ENCODE measurements around the gene NDUFS7.
"Not testable (repeated sequence)": the region's sequence is repeated elsewhere in the genome, so short reads cannot be mapped to it uniquely, and the experiment has no call there.

NDUFS7 gene

DNA sequence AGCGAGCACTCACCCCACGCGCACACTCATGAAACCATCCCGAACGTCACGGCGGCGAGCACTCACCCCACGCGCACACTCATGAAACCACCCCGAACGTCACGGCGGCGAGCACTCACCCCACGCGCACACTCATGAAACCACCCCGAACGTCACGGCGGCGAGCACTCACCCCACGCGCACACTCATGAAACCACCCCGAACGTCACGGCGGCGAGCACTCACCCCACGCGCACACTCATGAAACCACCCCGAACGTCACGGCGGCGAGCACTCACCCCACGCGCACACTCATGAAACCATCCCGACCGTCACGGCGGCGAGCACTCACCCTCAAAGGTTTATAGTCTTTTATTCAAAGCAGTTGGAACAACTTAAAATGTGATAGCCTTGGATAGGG lies 36.4 kb downstream of the NDUFS7 start:
- DNase-seq = not testable (repeated sequence)

DNA sequence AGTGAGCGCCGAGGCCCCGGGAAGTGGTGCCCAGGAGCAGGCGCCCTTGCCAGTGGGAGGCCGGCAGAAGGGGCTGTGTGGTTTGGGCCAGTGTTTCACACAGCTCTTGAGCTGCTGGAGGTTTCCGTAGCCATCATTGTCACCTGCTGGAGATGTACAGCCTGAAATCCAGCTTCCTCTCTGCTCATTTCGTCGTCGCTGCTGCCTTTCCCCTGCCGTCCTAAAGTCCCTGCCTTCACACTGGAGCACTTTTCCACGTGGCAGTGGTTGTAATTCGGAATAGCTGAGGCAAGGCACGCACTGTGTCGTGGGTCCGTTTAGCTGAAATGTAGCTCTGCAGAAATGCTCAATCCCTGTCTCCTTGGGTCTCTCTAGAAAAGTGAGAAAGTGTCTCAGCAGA lies 36.9 kb downstream of the NDUFS7 start:
- DNase-seq = no peak

DNA sequence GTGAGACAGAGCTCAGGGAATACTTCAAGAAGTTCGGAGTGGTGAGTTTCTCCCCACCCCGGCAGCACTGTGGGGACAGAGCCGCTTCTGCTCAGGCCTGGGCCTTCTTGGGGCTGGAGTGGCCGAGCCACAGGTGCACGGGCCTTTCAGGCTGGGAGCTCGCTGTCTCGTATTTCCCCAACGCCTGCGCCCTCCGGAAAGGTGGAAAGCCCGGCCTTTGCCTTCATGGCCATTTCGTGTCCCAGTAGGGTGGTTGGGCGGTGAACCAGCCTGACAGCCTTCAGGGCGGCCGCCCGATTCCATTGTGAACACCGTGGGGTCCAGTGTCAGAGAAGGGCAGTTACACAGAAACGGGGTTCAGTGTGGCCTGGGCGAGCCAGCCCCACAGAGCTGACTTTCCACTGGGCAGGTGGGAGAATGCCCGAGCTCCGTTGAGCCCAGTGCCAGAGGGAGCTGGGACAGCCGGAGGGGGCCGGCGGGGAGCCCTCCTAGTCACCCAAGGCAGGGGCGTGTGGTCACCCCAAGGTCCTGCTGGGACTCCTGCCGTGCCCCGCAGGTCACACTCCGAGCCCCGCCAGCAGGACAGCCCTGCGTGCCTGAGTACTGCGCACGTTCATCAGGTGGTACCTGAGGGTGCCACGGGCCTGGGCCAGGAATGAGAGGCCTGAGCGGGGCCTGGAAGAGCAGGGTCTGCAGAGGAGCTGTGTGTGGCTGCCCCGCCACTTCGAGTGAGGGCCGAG lies 37.7 kb downstream of the NDUFS7 start:
- no peak for DNase-seq

DNA sequence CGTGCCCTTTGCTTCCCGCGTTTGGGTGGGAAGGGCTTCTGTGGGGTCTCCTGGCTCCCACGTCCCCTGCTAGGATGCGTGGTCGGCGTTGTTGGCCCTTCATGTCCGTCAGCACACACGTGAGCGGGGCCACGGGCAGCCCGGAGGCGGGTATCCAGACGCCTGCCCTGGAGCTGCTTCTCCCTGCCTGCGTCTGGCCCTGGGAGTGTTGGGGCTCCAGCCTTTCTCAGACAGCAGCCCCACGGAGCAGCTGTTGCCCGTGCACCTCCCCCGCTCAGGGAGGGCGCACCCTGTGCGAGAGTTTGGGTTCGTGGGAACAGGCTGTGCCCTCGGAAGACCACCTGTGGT lies 38.2 kb downstream of the NDUFS7 start:
- no peak for DNase-seq

DNA sequence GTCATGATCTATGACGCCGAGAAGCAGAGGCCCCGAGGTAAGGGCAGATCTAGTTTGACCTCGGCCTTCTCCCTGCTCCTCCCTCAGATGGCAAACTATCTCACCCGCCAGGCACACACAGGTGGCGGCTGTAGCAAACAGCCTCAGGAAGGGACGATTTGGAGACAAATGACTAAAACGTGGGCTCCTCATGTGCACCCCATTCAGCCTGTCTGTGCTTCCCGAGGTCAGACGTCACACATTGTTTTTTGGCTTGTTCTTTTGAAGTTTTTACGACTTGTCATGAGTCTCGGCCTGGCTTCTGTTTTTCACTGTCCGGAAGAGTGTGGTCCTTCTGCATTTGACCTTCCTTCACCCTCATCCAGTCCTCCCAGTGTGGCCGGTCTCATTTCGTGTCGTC lies 38.7 kb downstream of the NDUFS7 start:
- DNase-seq = no peak

DNA sequence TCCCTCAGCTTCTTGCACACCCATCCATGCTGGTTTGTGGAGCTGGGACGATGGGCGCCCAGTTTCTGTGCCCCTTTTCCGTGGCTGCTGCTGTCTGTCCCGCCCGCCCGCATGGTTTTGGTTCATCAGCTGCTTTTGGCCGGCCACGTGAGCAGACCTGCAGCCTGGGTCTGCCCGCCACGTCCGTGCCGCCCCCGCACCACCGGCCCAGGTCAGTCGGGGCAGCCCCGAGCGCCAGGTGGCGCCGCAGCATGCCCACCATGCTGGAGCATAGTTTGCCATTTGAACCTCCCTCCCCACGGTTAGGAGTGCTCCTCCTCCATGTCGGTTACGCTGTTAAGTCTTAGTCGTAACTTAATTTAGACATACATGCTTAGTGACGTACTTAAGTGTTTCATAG lies 39.2 kb downstream of the NDUFS7 start:
- DNase-seq = no peak

DNA sequence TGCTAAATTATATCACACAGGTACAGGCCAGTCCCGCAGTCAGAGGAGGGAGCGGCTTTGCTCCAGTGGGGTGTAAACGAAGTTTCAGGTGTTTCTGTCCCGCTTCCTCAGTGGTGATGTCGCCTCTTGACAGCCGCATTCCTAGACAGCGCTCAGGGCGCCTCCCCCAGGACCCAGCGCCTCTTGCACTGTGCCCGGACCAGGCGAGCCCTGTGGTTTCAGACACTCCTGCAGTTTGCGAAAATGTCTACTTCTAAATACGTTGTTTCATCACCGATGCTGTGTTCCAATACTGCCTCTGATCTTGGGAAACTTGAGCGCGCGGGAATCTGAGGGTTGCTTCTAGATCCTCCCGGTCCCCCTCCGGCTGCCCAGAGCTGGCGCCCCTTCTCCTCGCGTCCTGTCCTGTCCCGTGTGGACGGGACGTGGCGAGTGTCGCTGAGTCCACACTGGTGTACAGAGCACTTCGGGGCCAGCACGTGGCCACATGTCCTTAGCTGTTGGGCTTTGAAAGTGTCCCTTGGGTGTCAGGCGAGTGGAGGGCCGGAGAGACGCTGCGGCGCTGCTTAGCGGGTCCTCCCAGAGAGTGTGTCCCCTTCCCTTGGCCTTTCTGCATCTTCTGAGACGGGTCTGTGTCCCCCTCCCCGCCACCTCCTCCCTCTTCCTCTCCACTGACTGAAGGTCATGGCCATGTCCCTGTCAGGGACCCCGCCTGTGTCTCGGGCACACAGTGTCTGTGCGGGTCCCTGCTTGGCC lies 39.9 kb downstream of the NDUFS7 start:
- DNase-seq = no peak

DNA sequence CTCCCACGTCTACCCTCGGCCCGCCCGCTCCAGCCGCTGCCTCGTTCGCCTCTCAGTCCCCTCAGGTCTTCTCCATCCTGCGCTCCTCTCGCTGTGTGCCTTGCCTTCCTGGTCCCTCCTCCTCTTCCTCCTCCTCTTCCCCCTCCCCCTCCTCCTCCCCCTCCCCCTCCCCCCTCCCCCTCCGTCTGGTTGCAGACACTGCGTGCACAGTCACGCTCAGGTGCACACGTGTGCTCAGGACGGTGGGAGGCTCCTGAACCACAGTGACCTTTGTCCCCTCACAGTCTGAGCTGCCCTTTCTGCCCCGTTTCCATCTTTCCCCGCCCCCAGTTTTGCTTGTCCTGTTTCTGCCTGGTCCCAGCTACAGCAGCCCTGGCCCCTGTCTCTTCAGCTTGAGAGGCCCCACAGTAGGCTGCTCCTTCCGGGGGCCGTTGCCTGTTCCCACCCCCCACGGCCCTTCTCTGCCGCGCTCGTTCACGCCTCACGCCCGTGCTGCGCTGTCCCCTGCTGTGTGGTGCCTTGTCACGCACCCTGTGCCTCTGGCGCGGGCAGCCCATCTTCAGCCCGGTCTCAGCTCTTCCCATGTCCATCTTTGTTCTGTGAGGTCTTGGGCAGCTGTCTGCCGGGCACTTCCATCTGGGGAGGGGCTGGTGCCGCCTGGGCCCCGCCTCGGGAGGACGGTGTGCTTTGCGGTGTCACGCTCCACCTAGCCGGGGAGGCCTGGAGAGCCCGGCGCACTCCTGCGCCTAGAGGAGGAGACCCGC lies 40.7 kb downstream of the NDUFS7 start:
- no peak for DNase-seq

DNA sequence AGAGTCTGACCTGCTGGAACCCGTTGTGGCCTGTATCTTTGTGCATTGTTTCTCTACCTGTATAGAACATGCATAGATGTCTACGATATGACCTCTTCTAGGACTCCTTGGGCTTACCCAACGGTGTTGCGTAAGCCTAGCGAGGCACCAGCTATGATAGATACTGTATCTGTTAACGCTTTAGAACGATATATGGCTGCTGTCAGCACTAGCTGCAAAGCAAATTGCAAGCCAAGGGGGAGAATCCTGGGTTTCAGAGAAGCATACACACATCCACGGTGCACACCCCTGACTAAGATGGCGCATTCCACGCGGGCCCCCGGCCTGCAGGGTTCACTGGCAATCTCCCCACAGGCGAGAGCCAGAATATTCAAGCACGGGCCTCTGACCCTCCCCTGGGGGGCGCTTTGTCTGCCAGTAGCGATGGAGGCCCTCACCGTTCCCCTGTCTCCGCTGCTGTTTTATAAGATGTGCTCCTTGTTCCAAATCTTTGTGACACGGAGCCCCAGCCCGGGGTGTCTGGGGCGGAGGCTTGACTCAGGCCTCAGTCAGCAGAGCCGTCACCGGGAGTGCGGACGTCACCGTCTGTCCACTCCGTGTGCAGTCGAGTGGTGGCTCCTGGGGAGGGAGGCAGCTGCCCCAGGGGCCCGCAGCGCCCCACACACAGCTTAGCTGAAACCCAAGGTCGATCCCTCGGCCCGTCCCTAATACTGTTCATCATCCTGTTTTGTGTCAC lies 41.6 kb downstream of the NDUFS7 start:
- no peak for DNase-seq

DNA sequence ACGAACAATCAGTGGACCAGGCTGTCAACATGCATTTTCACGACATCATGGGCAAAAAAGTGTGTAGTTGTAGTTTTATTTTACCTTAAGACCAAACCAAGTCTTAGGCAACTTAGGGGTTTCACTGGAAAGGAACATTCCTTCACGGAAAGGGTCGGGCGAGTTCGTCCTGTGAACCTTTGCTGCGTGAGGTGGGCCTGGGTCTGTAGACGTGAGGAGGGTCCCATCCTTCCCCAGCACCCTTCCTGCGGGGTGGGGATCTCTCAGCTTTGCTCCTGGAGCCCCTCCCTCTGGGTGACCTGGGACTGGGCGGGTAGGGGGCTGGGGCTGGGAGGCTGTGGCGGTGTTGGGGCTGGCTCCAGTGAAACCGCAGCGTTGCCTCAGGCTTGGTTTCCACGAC lies 42.2 kb downstream of the NDUFS7 start:
- no peak for DNase-seq

DNA sequence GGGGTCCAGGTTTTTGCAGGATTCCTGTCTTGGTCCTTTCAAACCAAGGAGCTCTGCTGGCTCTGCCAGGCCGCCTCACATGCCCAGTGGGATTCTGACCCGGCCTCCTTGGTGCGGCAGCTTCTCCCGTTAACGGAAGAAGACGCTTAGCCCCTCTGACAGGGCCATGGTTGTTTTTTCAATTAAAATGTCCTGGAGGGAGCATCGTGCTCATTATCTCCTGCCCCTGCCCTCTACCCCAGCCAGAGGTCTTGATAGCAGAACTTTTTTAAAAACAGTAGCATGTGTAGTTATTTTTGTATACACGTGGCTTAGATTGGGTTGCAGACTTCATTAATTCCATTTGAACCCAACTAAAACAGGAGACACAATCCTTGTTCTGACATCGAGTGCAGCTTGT lies 43.0 kb downstream of the NDUFS7 start:
- DNase-seq = no peak

DNA sequence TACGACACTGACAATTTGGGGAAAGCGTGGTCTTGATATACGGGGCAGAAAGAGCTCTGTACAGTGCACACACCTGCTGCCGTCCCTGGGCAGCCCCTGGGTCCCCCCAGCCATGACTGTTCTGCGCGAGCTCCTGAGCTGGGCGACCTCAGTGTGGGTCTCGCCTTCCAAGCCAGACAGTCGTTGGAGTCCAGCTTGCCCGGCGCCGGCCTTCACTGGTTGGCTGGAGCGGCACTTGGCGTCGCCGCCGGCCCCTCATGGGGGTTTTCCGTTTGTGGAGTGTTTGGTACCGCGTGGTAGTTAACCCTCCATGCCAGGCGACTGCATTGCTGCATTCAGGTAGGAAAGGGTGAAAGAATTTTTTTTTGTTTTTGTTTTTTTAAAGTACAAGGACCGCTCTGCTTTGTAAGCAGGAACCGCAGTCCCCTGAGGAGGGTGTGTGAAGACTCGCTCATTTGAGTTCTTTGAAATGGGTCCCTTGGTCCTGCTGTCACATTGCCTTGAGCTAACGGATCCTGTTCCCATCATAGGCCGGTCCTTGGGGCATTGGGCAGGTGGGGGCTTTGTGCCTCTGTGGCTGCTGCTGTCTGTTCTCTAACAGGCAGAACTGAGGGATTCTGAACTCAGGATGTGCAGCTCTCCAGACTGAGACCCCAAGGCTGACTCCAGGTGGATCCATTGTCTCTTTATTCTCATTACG lies 43.7 kb downstream of the NDUFS7 start:
- DNase-seq = no peak

DNA sequence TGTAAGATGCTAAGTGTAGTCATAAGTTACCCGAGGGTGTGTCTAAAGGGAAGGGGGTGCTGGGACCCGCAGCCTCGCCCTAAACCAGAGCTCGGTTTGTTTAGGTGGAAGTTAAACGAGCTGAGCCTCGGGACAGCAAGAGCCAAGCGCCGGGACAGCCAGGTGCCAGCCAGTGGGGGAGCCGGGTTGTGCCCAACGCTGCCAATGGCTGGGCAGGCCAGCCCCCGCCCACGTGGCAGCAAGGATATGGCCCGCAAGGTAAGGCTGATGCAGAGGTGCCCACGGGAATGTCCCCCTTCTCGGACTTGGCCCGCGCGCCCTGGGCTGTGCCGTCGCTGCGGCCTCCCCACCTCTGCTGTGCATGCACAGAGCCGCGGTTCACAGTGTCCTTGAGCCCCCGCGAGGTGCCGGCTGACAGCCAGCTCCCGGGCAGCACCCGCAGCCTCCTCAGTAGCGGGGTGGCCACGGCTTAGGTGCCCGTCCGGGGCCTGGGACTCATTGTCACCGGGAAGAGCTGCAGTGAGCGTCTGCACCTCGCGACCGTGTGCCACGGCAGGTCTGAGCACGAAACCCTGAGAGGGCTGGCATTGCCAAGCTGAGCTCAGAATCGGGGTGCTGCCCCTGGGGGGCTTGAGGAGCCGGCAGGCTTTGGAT lies 45.2 kb downstream of the NDUFS7 start:
- DNase-seq = no peak

DNA sequence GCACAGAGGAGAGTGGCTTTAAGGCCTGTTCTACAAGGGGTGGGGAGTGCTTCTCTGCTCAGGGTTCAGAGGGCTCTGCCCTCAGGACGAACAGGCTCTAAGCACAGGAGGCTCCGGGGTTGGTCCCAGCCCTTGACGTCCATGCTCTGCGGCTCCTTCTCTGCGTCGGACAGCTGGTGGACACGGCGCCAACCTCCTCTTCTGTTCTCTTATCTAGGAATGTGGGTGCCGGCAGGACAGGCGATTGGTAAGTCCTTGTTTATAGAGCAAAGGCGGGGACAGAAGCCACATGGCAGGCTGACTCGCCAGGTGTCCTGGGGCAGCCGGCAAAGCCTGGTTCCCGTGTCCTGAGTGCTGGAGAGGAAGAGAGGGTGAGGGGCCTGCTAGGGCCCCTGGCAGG lies 46.0 kb downstream of the NDUFS7 start:
- DNase-seq = no peak

DNA sequence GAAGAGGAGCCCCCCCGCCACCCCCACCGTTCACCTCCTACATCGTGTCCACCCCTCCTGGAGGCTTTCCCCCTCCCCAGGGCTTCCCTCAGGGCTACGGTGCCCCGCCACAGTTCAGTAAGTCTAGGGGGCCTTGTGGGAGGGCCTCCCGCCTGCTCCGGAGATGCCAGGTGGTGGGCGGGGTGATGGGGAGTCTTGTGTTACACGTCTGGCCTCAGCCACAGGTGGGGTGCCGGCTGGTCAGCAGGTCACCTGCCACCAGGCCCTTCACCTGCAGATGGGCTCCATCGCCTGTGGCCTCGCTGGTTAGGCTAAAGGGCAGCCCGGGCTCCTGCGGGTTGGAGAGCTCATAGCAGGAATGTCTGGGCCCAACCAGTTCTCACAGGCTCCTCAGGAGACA lies 46.5 kb downstream of the NDUFS7 start:
- no peak for DNase-seq

DNA sequence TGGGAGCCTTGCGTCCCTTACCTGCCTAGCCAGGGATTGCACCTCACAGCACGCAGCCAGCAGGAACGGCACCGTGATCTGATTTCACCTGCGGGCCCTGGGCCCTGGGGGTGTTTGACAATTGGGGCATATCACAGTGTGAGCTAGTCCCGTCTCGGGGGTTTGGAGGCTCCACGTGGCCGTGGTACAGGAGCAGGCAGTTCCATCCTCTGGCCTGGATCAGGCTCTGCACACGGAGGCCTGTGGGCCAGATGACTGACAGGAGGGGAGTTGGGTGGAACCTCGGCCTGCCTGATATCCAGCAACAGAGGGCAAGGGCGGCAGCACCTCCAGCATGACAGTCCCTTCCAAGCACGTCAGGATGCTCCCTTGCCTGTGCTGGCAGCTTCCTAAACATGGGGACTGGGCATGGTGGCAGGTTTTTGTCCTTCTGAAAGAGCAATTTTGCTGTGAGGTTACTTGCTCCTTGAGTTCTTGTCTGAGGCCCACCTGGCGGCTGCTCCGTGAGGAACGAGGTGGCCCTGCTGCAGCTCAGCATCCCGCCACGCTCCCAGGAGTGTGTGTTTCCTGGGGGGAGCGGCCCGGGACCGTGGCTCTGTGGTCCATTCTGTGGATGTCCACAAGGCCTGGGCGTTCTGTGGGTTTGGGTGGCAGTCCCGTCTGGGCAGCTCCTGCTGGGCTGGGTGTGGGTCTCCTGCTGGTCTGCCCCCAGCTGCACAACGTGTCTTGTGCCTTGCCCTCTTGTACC lies 48.2 kb downstream of the NDUFS7 start:
- no peak for DNase-seq

DNA sequence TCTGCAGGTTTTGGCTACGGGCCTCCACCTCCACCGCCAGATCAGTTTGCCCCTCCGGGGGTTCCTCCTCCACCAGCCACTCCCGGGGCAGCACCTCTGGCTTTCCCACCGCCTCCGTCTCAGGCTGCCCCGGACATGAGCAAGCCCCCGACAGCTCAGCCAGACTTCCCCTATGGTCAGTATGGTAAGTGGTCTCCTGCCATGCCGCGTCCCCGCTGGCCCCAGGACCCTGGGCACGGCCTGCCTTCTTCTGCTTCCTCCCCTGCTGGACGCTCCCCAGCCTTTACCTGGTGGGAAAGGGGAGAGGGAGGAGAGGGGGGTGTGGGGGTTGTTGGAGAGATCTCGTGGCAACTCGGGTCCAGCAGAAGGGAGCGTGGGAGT lies 48.8 kb downstream of the NDUFS7 start:
- no peak for DNase-seq

DNA sequence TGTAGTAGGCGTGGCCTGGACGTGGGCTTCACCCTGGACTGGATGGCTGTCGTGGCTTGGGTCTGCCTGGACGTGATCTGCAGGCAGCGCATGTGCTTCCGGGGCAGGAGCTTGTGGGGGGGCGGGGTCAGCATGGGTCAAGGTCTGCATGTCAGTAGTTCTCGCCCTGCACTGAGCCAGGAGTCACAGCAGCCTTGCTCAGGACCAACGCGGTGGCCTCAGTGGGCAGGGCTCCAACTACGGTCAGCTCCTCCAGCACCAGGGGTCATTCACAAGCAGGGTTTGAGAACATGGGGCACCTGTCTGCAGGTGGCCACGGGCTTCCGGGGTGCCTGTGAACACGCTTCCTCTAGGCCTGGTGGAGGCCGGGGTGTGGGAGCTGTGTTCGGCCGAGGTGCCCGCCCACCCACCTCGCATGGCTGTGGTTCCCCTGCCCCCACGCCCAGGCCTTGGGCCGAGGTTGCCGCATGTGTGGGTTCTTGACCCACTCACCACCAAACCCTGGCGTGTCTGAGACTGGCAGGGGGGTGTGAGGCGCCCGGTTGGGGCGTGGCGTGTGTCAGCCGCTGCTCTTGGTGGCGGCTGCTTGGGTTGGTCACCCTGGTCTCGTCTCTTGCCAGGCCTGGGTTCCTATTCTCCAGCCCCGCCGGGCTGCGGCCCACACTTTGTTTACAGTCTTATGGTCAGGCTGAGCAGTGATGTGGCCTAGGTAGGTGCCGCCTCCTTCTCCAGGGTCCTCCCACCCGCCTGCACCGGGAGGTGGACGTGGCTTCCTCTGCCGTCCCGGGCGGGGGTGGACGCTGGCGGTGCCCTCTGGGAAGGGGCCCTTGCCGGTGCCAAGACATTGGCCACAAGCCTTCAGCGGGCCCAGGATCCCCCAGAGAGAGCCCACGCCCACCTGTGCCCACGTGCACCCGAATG lies 49.7 kb downstream of the NDUFS7 start:
- DNase-seq = no peak

DNA sequence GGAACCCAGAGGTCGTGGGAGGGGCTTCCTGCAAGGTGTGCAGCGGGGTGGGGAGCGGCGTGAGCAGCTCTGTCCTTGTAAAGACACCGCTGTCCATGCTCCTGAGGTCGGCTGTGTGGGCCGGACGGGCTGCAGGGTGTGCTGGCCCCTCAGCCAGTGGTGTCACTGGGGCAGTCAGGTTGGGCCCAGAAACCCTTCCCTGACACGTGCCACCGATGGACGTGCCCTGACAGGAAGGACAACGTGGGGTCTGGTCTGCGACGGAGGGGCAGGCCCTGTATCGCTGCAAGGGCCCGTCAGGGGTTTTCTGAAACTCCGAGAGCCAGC lies 50.3 kb downstream of the NDUFS7 start:
- DNase-seq = no peak

DNA sequence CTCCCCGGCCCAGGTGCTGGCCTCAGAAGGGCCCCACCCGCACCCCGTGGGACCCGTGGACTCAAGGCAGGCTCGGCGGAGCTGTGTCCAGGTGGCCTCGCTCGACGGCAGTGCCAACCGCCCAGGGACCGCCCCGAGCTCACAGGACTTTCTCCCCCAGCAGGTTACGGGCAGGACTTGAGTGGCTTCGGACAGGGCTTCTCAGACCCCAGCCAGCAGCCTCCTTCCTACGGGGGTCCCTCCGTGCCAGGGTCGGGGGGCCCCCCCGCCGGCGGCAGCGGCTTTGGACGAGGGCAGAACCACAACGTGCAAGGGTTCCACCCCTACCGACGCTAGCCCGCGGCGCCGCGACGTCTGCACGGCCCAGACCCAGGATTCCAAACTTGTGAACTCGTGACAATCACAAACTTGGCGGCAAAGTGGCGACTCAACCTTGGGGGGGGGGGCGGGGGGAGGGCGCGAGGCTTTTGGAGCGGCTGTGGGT lies 50.9 kb downstream of the NDUFS7 start:
- DNase-seq = no peak
